Neural progenitor cell (in vitro differentiated cells): Measurements from ENCODE around the gene LRRN3. TPM values are rescaled to one million over a fixed set of nuclear protein-coding genes. Genes with fewer than 3 reads are reported as not detected.

Experiments
- DNase-seq: peaks from one replicate; pipeline ENCODE4 v3.0.0-alpha.2; 2016; ENCODE audit warnings: low spot score
- H2AFZ ChIP-seq: fragments of 200-600 bp; sonication (generic); replicated peaks from 2 replicates; pipeline ENCODE4 v1.6.1; 2016; ENCODE audit warnings: antibody characterized with exemption
- H3F3A ChIP-seq: fragments of 200-600 bp; sonication (generic); 2 replicates; pipeline ENCODE4 v1.6.1; 2016; ENCODE audit warnings: antibody characterized with exemption, low read depth
- H3K27ac ChIP-seq: fragments of 200-600 bp; sonication (generic); 2 replicates; pipeline ENCODE4 v1.5.1; 2016; ENCODE audit warnings: mild to moderate bottlenecking
- H3K27me3 ChIP-seq: fragments of 200-600 bp; sonication (generic); 2 replicates; pipeline ENCODE4 v1.6.1; 2016; ENCODE audit warnings: mild to moderate bottlenecking, moderate library complexity
- H3K36me3 ChIP-seq: fragments of 200-600 bp; sonication (generic); 2 replicates; pipeline ENCODE4 v1.5.1; 2016
- H3K4me1 ChIP-seq: fragments of 200-600 bp; sonication (generic); 2 replicates; pipeline ENCODE4 v1.6.1; 2016; ENCODE audit warnings: mixed run types
- H3K4me2 ChIP-seq: fragments of 200-600 bp; sonication (generic); 2 replicates; pipeline ENCODE4 v1.6.1; 2016
- H3K4me3 ChIP-seq: fragments of 200-600 bp; sonication (generic); 2 replicates; pipeline ENCODE4 v1.5.1; 2016
- H3K79me2 ChIP-seq: fragments of 200-600 bp; sonication (generic); 2 replicates; pipeline ENCODE4 v1.6.1; 2016; ENCODE audit warnings: low read depth
- H3K9ac ChIP-seq: fragments of 200-600 bp; sonication (generic); 2 replicates; pipeline ENCODE4 v1.6.1; 2016
- H3K9me3 ChIP-seq: fragments of 200-600 bp; sonication (generic); 2 replicates; pipeline ENCODE4 v1.5.1; 2016; ENCODE audit warnings: low read depth
- H4K20me1 ChIP-seq: fragments of 200-600 bp; sonication (generic); 2 replicates; pipeline ENCODE4 v1.6.1; 2016; ENCODE audit warnings: low read depth
- H3K27ac Mint-ChIP-seq: 3 replicates; pipeline ENCODE4 v1.8.0; 2021; ENCODE audit warnings: mixed read lengths
- H3K27me3 Mint-ChIP-seq: 2 replicates; pipeline ENCODE4 v1.8.0; 2022; ENCODE audit warnings: low read depth, mild to moderate bottlenecking, inconsistent platforms, moderate library complexity, mixed read lengths; ENCODE audit not compliant: insufficient read depth
- H3K36me3 Mint-ChIP-seq: 3 replicates; pipeline ENCODE4 v1.8.0; 2021; ENCODE audit warnings: mixed read lengths
- H3K4me1 Mint-ChIP-seq: 3 replicates; pipeline ENCODE4 v1.8.0; 2021; ENCODE audit warnings: mixed read lengths
- H3K4me3 Mint-ChIP-seq: 3 replicates; pipeline ENCODE4 v1.8.0; 2021; ENCODE audit warnings: mild to moderate bottlenecking, moderate library complexity, mixed read lengths
- H3K9me3 Mint-ChIP-seq: 3 replicates; pipeline ENCODE4 v1.8.0; 2020; ENCODE audit warnings: mixed read lengths
- CTCF ChIP-seq: fragments of 200-600 bp; sonication (generic); IDR thresholded peaks from 2 replicates; pipeline ENCODE4 v1.5.1; 2017; ENCODE audit warnings: antibody characterized with exemption, mild to moderate bottlenecking
- EZH2 ChIP-seq: fragments of 200-600 bp; sonication (generic); IDR thresholded peaks from 2 replicates; pipeline ENCODE4 v1.6.1; 2017; ENCODE audit warnings: antibody characterized with exemption, mild to moderate bottlenecking, moderate library complexity
- EZH2phosphoT487 ChIP-seq: fragments of 200-600 bp; sonication (generic); IDR thresholded peaks from 2 replicates; pipeline ENCODE4 v1.6.1; 2017; ENCODE audit warnings: antibody characterized with exemption
- total RNA-seq: library from RNA; depleted of rRNA; stranded (reverse); fragments of >200 nt; gene quantifications from 2 replicates; pipeline ENCODE4 v1.2.3, GENCODE V29; 2015; ENCODE audit warnings: low replicate concordance

LRRN3 gene
- total RNA-seq, 1 donor from 2014 or later = 2.4 TPM

GRCh38 chr7:111145472-111145871 lies 54.5 kb downstream of the LRRN3 start:
- no peak overlapping the region for H3K9ac ChIP-seq
- H3K27me3 ChIP-seq = no peaks in the 10 kb centered on the region
- H3F3A ChIP-seq = no peaks in the 10 kb centered on the region
- no peak overlapping the region for H2AFZ ChIP-seq
- no peaks in the 10 kb centered on the region for H3K79me2 ChIP-seq
- no peak overlapping the region for H3K27ac Mint-ChIP-seq
- H3K4me1 Mint-ChIP-seq = peaks cover 2% of the 10 kb centered on the region
- no peaks in the 10 kb centered on the region for H4K20me1 ChIP-seq
- H3K36me3 Mint-ChIP-seq = no peaks in the 10 kb centered on the region
- H3K9me3 Mint-ChIP-seq = no peaks in the 10 kb centered on the region
- H3K36me3 ChIP-seq = no peaks in the 10 kb centered on the region
- H3K4me2 ChIP-seq = no peak overlapping the region
- no peak overlapping the region for H3K27ac ChIP-seq
- TF ChIP-seq CTCF (no peak), EZH2 (no peak), EZH2phosphoT487 (no peak)
- H3K4me3 ChIP-seq = no peak overlapping the region
- H3K27me3 Mint-ChIP-seq = no peaks in the 10 kb centered on the region
- peaks cover 4% of the 10 kb centered on the region for H3K4me1 ChIP-seq
- H3K9me3 ChIP-seq = no peaks in the 10 kb centered on the region
- DNase-seq = no peak
- H3K4me3 Mint-ChIP-seq = no peak overlapping the region

GRCh38 chr7:111146136-111146535 lies 55.2 kb downstream of the LRRN3 start:
- Histone ChIP-seq H2AFZ (no peak overlapping the region), H3K27me3 (no peaks in the 10 kb centered on the region), H4K20me1 (no peaks in the 10 kb centered on the region), H3K4me1 (peaks cover 8% of the 10 kb centered on the region), H3K36me3 (no peaks in the 10 kb centered on the region), H3F3A (no peaks in the 10 kb centered on the region), H3K4me3 (no peak overlapping the region), H3K79me2 (no peaks in the 10 kb centered on the region), H3K9ac (no peak overlapping the region), H3K9me3 (no peaks in the 10 kb centered on the region), H3K27ac (no peak overlapping the region), H3K4me2 (no peak overlapping the region)
- Mint-ChIP-seq H3K27ac (no peak overlapping the region), H3K36me3 (no peaks in the 10 kb centered on the region), H3K4me3 (no peak overlapping the region), H3K4me1 (peaks cover 7% of the 10 kb centered on the region), H3K27me3 (no peaks in the 10 kb centered on the region), H3K9me3 (no peaks in the 10 kb centered on the region)
- no peak for TF ChIP-seq CTCF
- DNase-seq = no peak

DNA sequence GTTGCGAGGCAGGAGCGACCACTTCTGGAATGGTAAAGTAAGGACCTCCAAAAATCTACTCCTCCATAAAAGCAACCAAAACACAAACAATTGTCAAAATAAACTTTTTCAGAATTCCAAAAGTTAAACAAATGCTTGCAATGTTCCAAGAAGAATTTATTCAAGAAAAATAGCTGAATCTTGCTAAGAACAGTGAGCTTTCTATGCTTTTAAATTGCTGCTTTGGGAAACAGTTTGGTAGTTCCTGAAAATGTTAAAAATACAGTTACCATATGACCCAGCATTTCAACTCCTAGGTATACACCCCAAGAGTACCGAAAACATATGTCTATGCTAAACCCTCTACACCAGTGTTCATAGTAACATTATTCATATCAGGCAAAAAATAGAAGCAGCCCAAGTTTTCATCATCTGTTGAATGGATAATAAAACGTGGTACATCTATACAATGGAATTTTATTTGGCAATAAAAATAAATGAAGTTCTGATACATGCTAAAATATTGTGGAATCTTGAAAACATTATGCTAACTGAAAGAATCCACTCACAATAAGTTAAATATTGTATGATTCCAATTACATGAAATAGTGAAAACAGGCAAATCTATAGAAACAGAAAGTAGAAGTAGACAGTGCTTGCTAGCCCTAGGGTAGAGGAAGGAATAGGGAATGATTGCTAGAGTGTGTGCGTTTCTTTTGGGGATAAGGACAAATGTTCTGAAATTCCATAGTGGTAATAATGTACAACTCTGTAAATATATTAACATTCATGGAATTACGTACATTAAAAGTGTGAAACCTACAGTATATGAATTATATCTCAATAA lies 57.0 kb downstream of the LRRN3 start:
- Mint-ChIP-seq H3K27me3 (no peaks in the 10 kb centered on the region), H3K36me3 (no peaks in the 10 kb centered on the region), H3K4me3 (no peak overlapping the region), H3K9me3 (no peaks in the 10 kb centered on the region), H3K27ac (no peak overlapping the region), H3K4me1 (peaks cover 7% of the 10 kb centered on the region)
- no peaks in the 10 kb centered on the region for H3K27me3 ChIP-seq
- peaks cover 8% of the 10 kb centered on the region for H3K4me1 ChIP-seq
- H3K79me2 ChIP-seq = no peaks in the 10 kb centered on the region
- no peak overlapping the region for H2AFZ ChIP-seq
- no peak overlapping the region for H3K4me3 ChIP-seq
- no peak overlapping the region for H3K4me2 ChIP-seq
- no peaks in the 10 kb centered on the region for H3F3A ChIP-seq
- H3K27ac ChIP-seq = no peak overlapping the region
- no peaks in the 10 kb centered on the region for H3K9me3 ChIP-seq
- H3K9ac ChIP-seq = no peak overlapping the region
- H4K20me1 ChIP-seq = no peaks in the 10 kb centered on the region
- no peaks in the 10 kb centered on the region for H3K36me3 ChIP-seq
- DNase-seq = no peak
- TF ChIP-seq CTCF (no peak), EZH2phosphoT487 (no peak)
